ENCODE data around the gene SUSD3.
"Not testable (repeated sequence)": the region's sequence is repeated elsewhere in the genome, so short reads cannot be mapped to it uniquely, and the experiment has no call there.

SUSD3 gene

DNA sequence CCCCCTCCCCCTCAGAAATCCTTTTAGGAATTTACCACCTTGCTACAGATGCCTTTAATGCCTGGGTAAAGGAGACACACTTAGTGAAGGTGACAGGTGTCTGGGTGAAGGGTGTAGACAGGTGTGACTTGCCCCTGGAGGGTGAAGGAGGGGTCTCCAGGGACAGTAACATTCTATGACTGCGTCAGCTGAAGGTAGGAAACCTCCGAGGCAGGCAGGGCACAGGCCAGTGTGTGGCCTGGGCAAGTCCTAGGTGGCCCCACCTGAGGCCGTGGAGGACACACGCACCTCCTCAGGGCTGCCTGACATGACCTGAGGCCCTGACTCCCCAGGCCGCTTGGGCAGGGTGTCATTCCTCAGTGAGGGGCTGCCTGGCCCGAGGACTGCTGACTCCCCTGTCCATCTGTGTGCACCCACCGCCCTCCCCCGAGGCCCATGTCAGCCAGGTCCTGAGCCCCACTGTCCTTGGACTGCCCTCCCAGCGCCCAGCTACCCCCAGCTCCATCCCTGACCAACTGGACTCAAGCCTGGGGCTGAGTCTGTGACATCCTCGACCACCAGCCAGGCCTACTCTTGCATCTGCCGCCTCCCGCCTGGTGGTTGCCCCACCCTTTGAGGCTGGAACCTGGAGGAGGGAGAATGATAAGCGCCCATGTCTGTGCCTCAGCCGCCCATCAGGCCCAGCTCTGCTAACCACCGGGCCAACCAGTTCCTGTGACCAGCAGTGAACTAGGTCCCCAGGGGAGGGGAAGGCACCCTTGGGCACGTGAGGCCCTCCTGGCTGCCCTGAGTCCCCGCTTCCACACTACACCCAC is 55.9 kb downstream of the SUSD3 start:
- DNase-seq, result no peak

DNA sequence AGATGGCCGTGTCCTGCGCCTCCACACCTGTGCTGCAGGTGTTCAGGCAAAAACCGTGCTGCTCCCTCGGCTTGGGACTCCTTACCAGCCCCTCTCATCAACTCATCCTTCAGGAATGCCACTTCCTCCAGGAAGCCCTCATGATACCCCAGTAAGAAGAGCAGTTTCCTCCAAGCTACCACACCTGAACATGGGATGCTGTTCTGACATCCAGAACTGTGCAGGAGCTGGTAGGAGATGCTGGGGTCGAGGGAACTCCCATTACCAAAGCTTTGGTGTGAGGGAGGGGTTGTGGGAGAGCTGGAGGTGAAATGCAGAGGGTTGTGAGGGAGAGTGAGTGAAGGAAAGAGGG is 56.5 kb downstream of the SUSD3 start:
- no peak for DNase-seq

DNA sequence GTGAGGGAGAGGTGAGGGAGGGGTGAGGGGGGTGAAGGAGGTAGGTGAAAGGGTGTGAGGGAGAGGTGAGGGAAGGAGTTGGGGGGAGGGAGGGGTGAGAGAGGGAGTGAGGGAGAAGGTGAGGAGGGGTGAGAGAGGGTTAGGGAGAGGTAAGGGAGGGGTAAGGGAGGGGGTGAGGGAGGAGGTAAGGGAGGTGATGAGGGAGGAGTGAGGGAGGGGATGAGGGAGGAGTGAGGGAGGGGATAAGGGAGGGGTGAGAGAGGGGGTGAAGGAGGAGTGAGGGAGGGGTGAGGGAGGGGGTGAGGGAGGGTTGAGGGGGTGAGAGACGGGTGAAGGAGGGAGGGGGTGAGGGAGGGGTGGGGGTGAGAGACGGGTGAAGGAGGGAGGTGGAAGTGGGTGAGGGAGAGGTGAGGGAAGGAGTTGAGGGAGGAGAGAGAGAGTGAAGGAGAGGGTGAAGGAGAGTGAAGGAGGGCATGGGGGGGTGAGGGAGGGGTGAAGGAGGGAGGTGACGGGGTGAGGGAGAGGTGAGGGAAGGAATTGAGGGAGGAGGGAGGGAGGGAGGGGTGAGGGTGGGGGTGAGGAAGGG is 57.1 kb downstream of the SUSD3 start:
- DNase-seq, result no peak

DNA sequence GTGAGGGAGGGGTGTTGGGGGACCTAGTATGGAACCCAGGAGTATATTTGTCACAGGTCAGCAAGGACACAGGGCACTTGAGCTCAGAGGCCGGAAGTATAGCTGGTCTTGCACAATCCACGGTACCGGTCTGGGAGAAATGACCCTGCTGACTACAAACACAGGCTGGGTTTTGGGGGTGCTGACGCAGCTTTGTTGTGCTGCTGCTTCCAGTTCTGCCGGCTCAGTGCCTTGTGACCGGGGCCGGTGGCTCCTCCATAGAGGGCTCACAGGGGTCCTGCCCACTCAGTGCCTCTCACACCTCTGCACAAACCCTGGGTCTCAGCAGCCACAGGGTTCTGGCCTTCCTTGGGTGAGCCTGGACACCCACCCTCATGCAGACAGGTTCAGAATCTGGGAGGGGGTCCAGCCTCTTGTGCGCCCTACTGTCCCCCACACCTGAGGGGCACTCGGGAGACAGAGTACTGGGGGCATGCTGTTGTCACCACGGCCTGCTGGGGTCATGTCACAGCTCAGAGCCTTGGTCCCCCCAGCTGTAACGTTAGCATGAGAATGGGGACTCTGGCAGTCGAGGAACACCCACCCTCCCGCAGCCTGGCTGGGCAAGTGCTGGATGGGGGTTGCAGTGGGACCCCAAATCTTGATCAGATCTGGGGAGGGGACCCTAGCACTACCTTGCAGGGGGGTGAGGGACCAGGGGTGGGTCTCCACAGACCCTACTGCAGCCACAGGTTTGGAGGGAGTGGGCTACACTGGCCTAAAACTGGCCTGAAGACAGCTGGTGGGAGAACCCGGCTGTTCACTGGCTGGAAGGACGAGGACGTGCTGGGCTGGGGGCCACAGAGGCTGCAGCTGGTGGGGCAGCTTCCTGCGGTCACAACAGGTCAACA is 57.8 kb downstream of the SUSD3 start:
- DNase-seq, result no peak

DNA sequence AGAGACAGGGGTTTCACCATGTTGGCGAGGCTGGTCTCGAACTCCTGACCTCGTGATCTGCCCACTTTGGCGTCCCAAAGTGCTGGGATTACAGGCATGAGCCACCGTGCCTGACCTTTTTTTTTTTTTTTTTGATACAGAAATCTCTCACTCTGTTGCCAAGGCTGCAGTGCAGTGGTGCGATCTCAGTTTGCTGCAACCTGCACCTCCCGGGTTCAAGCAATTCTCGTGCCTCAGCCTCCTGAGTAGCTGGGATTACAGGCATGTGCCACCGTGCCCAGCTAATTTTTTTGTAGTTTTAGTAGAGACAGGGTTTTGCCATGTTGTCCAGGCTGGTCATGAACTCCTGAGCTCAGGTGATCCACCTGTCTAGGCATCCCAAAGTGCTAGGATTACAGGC is 59.0 kb downstream of the SUSD3 start:
- DNase-seq, result not testable (repeated sequence)

DNA sequence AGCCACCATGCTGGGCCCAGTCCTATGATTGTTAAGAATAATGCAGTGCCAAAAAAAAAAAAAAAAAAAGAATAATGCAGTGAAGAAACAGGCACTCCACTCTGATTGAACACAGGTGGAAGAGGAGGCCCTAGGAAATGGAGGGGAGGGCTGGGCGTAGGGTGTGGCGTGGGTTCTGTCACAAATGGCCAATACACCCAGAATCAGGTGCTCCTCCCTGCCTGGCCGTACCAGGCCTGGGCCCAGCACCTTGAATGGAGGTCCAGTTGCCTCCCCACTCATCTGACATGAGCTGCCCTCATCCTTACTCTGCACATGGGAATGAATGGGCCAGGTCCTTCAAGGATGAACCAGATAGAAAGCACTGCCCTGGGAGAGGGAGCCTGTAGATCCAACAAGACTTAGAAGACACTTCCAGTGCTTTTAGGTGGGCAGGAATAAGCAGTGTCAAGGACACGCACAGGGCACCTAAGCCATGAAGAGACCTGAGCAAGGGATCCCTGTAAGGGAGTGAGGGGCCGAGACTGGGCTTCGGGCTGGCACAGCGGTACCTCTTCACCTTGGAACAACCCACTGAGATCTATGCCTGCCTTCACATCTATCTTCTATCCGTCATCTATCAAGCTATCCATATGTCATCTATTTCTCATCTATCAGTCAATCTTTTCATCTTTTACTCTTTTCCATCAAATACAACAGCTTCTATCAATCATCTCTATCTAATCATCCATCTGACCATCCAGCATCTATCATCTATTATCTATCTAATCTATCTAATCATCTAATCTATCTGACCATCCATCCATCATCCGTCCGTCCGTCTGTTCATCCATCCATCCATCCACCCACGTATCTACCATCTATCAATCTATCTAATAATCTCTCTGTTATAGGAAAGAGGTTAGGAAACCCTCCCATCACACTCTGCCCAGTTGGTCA is 59.7 kb downstream of the SUSD3 start:
- no peak for DNase-seq

DNA sequence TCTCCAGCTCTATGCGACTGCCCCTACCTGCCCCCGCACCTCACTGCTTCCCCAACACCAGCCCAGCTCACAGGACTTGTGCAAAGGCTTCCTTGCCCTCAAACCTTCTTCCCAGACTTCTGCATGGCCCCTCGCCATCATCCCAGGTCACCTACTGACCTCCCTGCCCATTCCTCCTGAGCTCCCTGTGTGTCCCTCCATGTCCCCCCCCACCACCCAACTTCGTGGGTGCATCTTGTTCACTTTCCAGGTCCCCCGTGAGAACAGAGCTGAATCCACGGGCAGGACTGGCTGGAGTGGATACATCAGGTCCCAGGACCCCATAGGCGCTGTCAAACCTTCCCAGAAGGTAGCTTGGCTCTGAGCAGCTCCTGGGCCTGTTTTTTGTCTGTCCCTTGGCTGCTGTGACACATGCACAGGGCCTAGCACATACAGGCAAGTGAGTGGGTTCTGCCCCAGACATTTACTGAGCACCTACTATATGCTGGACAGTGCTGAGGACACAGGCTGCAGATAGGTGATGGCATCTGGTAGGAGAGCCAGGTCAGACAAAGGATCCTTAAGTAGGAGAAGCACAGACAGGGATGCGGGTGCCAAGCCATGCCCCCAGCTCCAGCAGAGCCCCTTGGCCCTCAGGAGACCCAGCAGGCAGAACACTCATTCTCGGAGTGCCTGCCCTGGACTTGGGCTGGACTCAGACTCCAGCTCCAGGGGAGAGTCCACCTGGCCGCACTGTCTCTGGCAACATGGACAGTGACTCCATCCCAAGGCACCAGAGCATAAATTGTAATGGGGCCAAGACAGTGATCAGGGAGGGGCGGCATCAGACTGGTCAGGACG is 60.6 kb downstream of the SUSD3 start:
- DNase-seq, result no peak

DNA sequence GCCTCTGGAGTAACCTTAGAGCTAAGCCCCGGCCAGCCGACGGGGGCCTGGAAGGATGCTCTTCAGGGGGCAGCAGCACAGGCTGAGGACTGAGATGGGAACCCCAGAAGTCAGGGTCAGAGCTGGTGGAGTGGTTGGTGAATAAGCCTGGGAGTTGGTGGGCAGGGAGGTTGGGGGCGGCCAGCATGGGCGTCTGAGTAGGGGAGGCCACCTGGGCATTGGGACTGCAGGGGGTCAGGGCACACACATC is 61.1 kb downstream of the SUSD3 start:
- no peak for DNase-seq

DNA sequence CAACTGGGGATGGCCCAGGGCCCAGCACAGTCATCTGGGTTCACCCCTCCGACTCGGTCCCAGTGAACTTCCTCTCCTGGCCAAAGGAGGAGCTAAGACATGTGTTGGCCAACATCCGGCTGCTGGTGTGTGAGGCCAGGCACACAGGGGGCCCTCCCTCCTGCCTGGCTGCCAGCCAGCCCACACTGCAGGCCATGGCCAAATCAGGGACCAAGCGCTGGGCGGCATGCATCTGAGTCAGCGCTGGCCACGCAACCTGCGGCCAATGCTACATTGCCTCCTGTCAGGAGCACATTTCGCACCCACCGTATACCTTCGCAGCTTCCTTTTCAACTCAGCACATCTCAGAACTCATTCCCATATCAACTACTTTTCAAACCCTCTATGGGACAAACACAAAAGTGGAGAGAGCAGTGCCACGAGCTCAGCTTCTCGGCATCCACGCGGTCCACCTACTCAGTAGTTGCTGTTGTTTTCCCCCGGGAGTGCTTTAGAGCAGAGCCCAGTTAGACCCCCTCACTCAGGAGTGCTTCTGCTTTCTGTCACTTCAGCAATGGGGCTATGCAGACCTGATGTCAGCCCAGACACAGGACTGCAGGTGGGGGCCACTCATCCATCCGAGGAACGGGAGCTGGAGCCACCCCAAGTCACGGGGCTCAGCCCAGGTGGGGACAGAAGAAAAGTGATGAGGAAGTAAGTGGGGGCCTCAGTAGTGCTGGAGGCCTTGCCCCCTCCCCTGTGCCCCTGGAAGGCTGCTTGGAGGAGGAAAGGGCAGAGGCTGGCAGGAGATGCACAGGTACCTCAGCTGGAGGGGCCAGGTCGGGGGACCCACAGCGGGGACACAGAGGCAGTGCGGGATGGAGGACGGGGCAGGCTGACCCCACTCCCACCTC is 61.7 kb downstream of the SUSD3 start:
- DNase-seq, result peak; percentile 63

DNA sequence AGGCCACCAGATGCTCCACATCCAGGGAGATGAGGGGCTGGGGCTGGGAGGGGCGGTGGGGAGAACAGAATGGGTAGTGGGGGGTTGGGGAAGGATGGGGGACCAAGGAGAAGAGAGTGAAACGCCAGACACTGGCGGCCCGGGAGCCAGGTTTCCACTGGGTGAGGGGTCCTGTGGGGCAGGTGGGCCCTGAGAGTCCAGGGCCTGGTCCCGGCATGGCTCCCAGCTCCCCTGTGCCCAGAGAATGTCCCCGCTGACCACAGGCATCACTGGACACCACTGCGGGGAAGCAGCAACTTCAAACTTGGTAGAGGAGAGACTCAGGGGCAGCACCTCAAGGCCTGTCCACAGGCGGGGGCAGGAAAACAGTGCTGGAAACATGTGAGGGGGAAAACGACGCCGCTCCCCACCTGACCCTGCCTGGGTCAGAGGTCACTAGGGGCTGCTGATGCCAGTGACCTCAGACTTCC is 62.4 kb downstream of the SUSD3 start:
- DNase-seq, result no peak

DNA sequence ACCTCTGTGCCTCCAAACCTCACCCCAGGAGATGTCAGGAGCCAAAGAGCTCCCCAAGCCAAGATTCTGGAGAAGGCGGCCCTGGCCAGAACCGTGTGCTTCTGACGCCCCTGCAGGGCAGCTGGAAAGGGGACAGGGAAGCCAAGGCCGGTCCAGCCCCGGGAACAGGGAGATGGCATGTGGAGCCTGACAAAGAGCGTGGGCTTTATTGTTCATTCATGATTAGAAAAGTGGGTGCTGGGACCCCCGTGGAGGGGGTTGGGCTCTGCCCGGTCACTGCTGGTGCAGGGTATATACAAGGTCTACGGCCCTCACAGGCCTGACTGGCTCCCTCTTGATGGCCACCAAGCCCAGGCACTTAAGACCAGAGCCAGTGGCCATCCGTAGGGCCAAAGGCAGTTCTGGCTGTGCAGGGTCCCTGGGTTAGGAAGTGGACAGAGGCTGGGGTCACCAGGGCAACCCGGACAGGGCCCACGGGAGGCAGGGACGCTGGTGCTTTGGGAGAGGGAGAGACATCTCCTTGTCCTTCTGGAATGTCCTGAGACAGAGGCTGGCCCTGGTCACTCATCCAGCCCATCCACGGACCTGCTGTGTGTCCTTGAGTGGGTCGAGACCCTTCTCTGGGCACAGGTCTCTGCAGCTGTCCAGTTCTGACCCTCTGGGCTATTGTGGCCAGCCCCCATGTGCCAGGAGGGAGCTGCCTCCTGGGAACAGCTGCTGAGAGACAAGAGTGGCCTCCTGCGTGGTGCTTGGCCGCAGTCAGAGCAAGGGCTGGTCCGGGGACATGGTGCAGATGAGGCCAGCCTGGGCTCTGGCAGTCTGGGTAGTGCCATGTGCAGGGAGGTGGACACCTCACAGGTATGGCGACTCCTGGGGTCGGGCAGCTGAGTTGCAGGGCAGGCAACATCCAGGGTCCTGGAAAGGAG is 63.1 kb downstream of the SUSD3 start:
- DNase-seq, result no peak

DNA sequence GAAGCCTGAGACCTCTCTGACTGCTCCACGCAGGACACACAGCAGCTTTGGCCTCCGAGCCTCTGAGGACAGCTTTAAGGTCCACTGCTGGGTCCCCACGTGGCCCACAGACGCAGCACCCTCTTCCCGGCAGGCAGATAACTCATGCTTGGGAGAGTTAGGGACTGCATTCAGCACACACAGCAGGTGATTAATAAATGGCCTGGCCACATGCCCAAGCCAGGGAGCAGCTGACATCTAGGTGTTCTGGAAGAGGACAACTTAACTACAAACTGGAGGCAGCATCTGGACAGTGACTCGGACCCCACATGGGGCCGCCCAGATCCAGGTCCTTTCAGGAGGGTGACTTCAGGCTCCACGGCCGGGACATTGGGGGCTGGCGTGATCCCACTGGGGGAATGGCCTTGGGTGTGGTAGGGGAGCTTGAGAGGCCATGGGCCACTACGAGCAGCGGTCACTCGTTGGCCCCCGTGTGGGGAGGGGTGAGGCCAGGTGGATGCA is 64.3 kb downstream of the SUSD3 start:
- no peak for DNase-seq

DNA sequence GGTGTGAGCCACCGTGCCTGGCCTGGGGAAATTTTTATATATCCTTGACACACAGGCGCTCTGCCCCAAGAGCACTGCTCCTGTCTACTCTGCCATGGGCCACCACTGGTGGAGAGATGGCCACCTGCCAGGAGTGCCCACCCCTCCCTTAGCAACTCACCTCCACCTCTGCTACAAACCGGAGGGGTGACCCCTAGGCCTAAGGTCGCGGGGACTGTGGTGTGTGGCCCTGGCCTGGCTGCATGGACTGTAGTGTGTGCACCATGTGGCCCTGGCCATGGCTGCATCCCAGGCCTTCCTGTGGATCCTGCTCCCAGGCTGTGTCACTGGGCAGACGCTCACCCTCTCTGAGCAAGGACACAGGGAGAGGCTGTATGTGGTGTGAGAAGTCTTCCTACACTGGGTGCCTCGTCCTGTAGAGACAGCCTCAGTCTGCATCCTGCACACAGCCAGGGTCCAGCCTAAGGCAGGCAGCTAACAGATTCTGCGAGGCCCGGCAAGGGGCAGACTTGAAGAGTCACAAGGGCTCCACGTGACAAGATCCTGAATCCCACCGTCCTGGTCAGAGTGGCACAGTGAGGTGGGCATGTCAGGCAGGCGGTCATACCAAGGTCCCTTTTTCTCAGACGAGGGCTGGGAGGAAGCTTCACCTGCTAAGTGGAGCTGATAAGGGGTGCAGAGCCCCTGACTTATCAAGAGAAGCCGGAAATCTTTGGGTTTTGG is 65.2 kb downstream of the SUSD3 start:
- DNase-seq, result no peak

DNA sequence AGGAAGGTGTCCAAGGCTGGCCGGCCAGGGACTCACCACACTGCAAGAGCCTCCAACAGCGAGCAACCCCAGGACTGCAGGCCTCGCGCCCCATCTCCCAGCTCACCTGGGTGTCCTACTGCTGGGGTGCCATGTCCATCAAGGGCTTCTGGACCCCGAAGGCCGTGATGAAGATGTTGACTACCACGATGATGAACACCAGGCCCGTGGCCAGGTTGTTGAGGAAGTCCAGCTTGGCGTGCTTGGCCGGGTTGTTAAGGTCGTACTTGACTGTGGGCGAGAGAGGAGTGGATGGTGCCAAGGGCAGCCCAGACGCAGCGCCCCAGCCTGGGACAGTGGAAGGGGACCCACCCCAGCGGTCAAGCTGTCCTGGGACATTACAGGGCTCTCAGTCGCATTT is 66.3 kb downstream of the SUSD3 start:
- no peak for DNase-seq

DNA sequence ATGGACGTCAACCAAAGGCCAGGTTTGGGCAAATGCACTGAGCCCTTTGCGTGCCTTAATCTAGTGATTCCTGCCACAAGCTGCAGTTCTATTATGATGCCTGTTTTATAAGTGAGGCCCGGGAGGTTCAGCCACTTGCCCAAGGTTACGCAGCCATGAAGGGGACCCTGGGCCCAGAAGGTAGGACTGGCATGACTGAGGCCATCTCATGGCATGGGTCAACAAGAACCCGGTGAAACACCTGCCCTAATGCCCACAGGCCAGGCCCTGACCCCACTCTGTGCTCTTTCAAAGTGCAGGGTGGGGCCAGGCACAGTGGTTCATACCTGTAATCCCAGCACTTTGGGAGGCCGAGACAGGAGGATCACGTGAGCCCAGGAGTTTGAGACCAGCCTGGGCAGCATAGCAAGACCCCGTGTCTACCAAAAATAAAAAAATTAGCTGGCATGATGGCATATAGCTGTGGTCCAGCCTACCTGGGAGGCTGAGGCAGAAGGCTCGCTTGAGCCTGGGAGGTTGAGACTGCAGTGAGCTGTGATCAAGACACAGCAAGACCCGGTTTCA is 66.9 kb downstream of the SUSD3 start:
- no peak for DNase-seq

DNA sequence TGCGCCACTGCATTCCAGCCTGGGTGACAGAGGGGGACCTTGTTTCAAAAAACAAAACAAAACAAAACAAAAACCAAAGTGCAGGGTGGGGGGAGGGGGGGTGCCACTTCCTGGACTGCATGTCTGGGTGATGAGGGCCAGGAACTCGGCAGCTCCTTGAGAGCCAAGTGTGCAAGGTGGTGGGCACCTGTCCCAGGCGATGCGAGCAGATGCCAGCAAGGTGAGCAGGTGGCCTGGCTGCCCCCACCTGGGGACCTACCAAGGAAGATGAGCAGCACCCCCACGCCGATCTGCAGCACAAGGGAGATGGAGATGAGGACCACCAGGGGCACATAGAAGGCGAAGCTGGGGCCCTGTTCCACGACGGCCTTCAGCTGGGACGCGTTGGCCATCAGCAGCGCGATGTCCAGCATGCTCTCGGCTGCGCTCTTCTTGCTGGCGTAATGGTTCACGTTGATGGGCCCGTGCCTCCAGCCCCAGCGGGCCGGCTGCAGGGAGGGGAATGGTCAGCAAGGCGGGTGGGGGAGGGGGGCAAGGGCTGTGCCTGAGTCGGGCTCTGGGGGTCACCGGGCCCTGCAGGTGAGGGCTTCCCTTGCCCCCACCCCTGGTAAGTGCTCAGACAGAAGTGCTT is 67.8 kb downstream of the SUSD3 start:
- peak; percentile 52 for DNase-seq

DNA sequence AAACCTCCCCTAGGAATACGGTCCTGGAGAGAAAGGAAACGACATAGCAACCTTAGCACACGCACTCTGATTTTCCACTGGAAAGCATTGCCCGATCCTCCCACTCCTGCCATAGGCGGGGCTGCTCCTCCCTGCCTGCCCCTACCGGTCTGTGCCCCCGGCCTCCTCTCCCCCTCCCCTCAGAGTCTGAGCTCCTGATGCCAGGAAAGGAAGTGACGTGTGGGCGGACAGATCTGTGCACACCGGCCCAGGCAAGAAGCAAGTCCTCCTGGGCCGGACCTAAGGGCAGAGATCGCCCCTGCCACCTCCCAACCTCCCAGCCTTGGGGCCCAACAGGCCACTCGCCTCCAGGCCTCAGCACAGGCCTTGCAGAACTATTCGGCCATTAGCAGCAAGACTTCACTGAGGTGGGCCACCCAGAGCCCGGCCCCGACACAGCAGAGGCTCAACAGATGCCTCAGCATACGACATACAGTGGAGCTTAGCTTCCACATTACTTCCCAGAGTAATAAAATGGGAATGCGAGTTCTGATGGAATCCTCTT is 68.4 kb downstream of the SUSD3 start:
- no peak for DNase-seq
